RWPE1 (cell line): ENCODE measurements around the gene LCE1A.
A peak's percentile ranks its signal among the peaks of the same experiment; 100 is the strongest.

Experiments
- CTCF ChIA-PET: fragments of 350-600 bp; sonication (Branson Sonifier 250); formaldehyde crosslinking; extraction: SDS; loops from one replicate; lab custom pipeline; 2021; lab: Yijun Ruan, JAX
- POLR2A ChIA-PET: fragments of 400-600 bp; formaldehyde crosslinking; extraction: SDS; loops from one replicate; lab custom pipeline; 2020; ENCODE audit warnings: antibody characterized with exemption; ENCODE audit not compliant: low non-redundant PET; lab: Yijun Ruan, JAX
- DNase-seq: peaks from one replicate; pipeline ENCODE4 v3.0.0; 2012; ENCODE audit warnings: low spot score
- H3K27ac ChIP-seq: fragments of 450-650 bp; 2 replicates; pipeline ENCODE4 v1.5.1; 2017
- CTCF ChIP-seq: fragments of 450-650 bp; conservative IDR thresholded peaks from 2 replicates; pipeline ENCODE4 v1.5.1; 2017; ENCODE audit warnings: low read depth, mild to moderate bottlenecking

The LCE1A gene

GRCh38 chr1:152836870-152837269 lies 9.6 kb downstream of the LCE1A start:
- CTCF ChIA-PET: interaction anchor here (0.6 kb wide), 1 partner anchor 1195 kb away, joined by 3 read pairs; no protein-coding TSS in a partner anchor

GRCh38 chr1:152842556-152842955 lies 15.3 kb downstream of the LCE1A start, which contains the start of gene LCE6A:
Gene LCE6A (plus strand): TSS chr1:152842856. CDS start chr1:152843521, 665 bp downstream.
- DNase-seq: no peak
- POLR2A ChIA-PET: no interaction called here
- H3K27ac ChIP-seq: no peak within 1 kb of the TSS
- no peak for TF ChIP-seq CTCF
- CTCF ChIA-PET: interaction anchor here (0.6 kb wide), 2 partner anchors 14 to 189 kb away, joined by 3 to 4 read pairs; no protein-coding TSS in a partner anchor

More at GRCh38 chr1:152836870-152837269, 9.6 kb downstream of the LCE1A start:
- DNase-seq: no peak
- no peak for TF ChIP-seq CTCF
- POLR2A ChIA-PET: no interaction called here
- H3K27ac ChIP-seq: no peak overlapping the region

- POLR2A ChIA-PET: no interaction called here
- no peak for TF ChIP-seq CTCF
- peak overlapping the region; percentile 33; the same call in 1 of the 2 replicates for H3K27ac ChIP-seq
- CTCF ChIA-PET: interaction anchor here (0.6 kb wide), 1 partner anchor 13 kb away, joined by 4 read pairs; no protein-coding TSS in a partner anchor
- DNase-seq: peak; percentile 5
Observed at GRCh38 chr1:152855661-152856060, 28.4 kb downstream of the LCE1A start.

- DNase-seq: no peak
- POLR2A ChIA-PET: no interaction called here
- peak overlapping the region; percentile 56 for H3K27ac ChIP-seq
- CTCF ChIA-PET: no interaction called here
- TF ChIP-seq CTCF: no peak
Observed at GRCh38 chr1:152858062-152858461, 30.8 kb downstream of the LCE1A start.

- POLR2A ChIA-PET: no interaction called here
- no peak for DNase-seq
- CTCF ChIA-PET: no interaction called here
- H3K27ac ChIP-seq: no peak within 1 kb of the TSS
- TF ChIP-seq CTCF: no peak
Observed at GRCh38 chr1:152859696-152860095, 32.4 kb downstream of the LCE1A start, which contains the start of gene LCE7A. Gene LCE7A (plus strand): TSS chr1:152859996. CDS start chr1:152860698, 702 bp downstream.

- H3K27ac ChIP-seq: no peak overlapping the region
- POLR2A ChIA-PET: no interaction called here
- DNase-seq: no peak
- TF ChIP-seq CTCF: no peak
- CTCF ChIA-PET: no interaction called here
Observed at GRCh38 chr1:152860129-152860528, 32.9 kb downstream of the LCE1A start.
